ENCODE measurements around the gene REG4. TPM values are rescaled to one million over a fixed set of nuclear protein-coding genes. Genes with fewer than 3 reads are reported as not detected.

The REG4 gene
- total RNA-seq, 1 experiment from 2014 or later, result not detected

DNA sequence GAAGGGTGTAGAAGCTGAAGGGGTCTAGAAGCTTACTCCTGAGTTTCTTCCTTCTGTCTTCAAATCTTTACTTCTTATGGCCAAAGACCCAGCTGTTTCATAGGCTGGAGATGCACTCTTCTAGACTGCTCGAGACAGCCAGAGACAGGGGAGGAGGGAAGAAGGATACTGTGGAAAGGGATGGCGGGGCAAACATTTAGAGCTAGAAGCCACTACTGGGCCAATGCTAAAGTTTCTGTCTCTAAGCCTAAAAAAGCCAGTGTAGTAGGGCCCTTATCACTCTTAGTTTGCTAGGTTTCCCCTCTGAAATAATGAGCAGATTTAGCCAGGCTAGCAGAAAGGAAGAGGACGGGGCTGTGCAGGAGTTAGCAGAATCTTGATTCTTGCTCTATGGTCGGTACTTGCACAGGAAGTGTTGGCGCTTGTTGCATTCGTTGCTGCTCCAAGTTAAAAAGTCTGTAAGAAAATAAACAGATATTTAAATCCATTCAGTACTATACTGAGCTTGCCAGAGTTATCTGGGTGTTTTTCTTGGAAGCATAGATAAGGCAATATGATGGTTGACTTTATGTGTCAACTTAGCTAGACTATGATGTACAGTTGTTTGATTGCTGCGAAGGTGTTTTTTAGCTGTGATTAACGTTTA, 16.9 kb downstream of the REG4 start:
- no peak overlapping the region for H3K9ac ChIP-seq (ENCODE audit: low read length)
- CTCF ChIA-PET, result interaction anchor here (2.7 kb wide), 1 partner anchor 15 kb away, joined by 8 read pairs; no protein-coding TSS in a partner anchor
- RAD21 ChIA-PET (ENCODE audit: low non-redundant PET in 1 of 2, low total read pairs in 2 of 2, uncharacterized antibody in 2 of 2, unreplicated experiment in 2 of 2), result no interaction called here
- ATAC-seq (no peak), DNase-seq (ENCODE audit: low read depth, low spot score) (no peak)
- H3K79me2 ChIP-seq (ENCODE audit: insufficient read depth, low read length), result no peaks in the 10 kb centered on the region
- no peak overlapping the region for H3K4me3 ChIP-seq (replicated peaks in 1 of 2; ENCODE audit: low read depth in 1 of 2, low read length in 2 of 2)
- no peaks in the 10 kb centered on the region for H3K36me3 ChIP-seq (ENCODE audit: control insufficient read depth in 1 of 2, insufficient read depth in 2 of 2, low read length in 2 of 2)
- H3K9me3 ChIP-seq (ENCODE audit: control insufficient read depth in 1 of 2, insufficient read depth in 1 of 2, low read depth in 1 of 2, low read length in 2 of 2), result no peaks in the 10 kb centered on the region
- no peaks in the 10 kb centered on the region for H3K27me3 ChIP-seq (ENCODE audit: insufficient read depth, low read length)
- no peaks in the 10 kb centered on the region for H3K4me1 ChIP-seq (ENCODE audit: control insufficient read depth in 1 of 2, insufficient read depth in 2 of 2, low read length in 2 of 2)
- H2AFZ ChIP-seq (ENCODE audit: low read depth, low read length, poor library complexity, severe bottlenecking), result no peak overlapping the region
- H3K9me2 ChIP-seq (ENCODE audit: insufficient read depth), result no peaks in the 10 kb centered on the region
- no peak for TF ChIP-seq SIN3A (IDR thresholded peaks at IDR 0.05; ENCODE audit: low read depth)
- no peak for TF ChIP-seq ZNF274 (IDR thresholded peaks at IDR 0.05; ENCODE audit: low read depth, low read length)
- no peak overlapping the region for H3K4me2 ChIP-seq (ENCODE audit: low read length)
- no peaks in the 10 kb centered on the region for H4K20me1 ChIP-seq (ENCODE audit: insufficient read depth)
- intact Hi-C loops (cut with micrococcal nuclease), result no loop called here
- POLR2A ChIA-PET, result no interaction called here
- H3K27ac ChIP-seq (ENCODE audit: low read depth, low read length), result no peak overlapping the region
- no TSS peak for BruUV-seq (replicated peaks)

DNA sequence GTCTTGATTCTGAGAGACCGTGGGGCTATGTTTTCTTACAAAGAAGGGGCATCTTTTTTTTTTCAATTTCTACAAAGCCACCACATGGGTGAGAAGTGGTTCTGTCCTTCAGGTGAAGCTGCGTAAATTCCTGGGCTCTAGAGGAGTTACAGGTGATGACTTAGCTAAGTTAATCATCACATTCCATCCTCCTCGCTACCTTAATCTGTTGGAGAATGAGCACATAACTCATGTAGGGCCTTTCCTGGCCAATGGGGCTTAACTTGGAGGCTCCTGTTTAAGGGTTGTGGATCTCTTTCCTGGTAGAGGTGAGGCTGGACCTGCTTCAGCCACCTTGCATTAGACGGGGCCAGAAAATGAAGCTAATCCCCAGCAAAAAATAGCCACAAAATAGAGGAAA, 19.9 kb downstream of the REG4 start:
- ChIA-PET POLR2A (interaction anchor here (1.7 kb wide), 1 partner anchor 68 kb away, joined by 3 read pairs; no protein-coding TSS in a partner anchor), RAD21 (ENCODE audit: low non-redundant PET in 1 of 2, low total read pairs in 2 of 2, uncharacterized antibody in 2 of 2, unreplicated experiment in 2 of 2) (no interaction called here), CTCF (interaction anchor here (1.2 kb wide), 1 partner anchor 18 kb away, joined by 4 read pairs; no protein-coding TSS in a partner anchor)
- H4K20me1 ChIP-seq (ENCODE audit: insufficient read depth), result no peaks in the 10 kb centered on the region
- TF ChIP-seq ELF1 (IDR thresholded peaks at IDR 0.05; ENCODE audit: borderline replicate concordance, low read depth), result no peak
- H3K9me3 ChIP-seq (ENCODE audit: control insufficient read depth in 1 of 2, insufficient read depth in 1 of 2, low read depth in 1 of 2, low read length in 2 of 2), result no peaks in the 10 kb centered on the region
- H3K4me3 ChIP-seq (replicated peaks in 1 of 2; ENCODE audit: low read depth in 1 of 2, low read length in 2 of 2), result no peak overlapping the region
- no peak overlapping the region for H3K9ac ChIP-seq (ENCODE audit: low read length)
- no peaks in the 10 kb centered on the region for H3K4me1 ChIP-seq (ENCODE audit: control insufficient read depth in 1 of 2, insufficient read depth in 2 of 2, low read length in 2 of 2)
- H3K27me3 ChIP-seq (ENCODE audit: insufficient read depth, low read length), result no peaks in the 10 kb centered on the region
- H3K4me2 ChIP-seq (ENCODE audit: low read length), result no peak overlapping the region
- no peak overlapping the region for H3K27ac ChIP-seq (ENCODE audit: low read depth, low read length)
- ATAC-seq, result no peak
- no peaks in the 10 kb centered on the region for H3K9me2 ChIP-seq (ENCODE audit: insufficient read depth)
- no TSS peak for BruUV-seq (replicated peaks)
- DNase-seq (ENCODE audit: low read depth, low spot score), result no peak
- no peak overlapping the region for H2AFZ ChIP-seq (ENCODE audit: low read depth, low read length, poor library complexity, severe bottlenecking)
- H3K36me3 ChIP-seq (ENCODE audit: control insufficient read depth in 1 of 2, insufficient read depth in 2 of 2, low read length in 2 of 2), result no peaks in the 10 kb centered on the region
- no peaks in the 10 kb centered on the region for H3K79me2 ChIP-seq (ENCODE audit: insufficient read depth, low read length)
- intact Hi-C loops (cut with micrococcal nuclease), result no loop called here

Measured in HCT116 (cell line).